NCI-H2196 (cell line): ENCODE results near the gene HECTD4.
"Not testable (repeated sequence)": the region's sequence is repeated elsewhere in the genome, so short reads cannot be mapped to it uniquely, and the experiment has no call there.

Experiments
- DNase-seq: peaks from one replicate; lab custom pipeline; 2025; ENCODE audit not compliant: unreplicated experiment; lab: John Stamatoyannopoulos, UW

The HECTD4 gene

GRCh38 chr12:112283546-112283945, 98.7 kb downstream of the HECTD4 start:
- no peak for DNase-seq

DNA sequence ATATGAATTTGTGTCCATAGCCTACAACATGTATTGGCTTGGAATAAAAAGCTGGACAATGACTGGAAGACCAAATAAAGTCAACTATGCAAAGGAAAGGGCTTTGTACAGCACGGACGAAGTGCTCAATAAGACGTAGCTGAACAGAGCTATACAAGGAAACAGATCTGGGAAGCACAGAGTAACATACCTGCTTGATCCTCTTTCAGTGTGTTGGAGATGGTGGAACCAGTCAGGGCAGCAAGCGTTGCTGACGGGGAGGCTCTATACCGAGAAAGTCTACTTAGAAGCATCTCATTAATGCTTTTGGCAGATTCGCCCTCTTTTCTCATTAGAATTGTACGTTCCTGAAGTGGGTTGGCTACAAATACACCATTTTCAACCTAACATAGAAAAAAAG, 99.3 kb downstream of the HECTD4 start:
- no peak for DNase-seq

GRCh38 chr12:112275836-112276235, 106.4 kb downstream of the HECTD4 start:
- DNase-seq: no peak

DNA sequence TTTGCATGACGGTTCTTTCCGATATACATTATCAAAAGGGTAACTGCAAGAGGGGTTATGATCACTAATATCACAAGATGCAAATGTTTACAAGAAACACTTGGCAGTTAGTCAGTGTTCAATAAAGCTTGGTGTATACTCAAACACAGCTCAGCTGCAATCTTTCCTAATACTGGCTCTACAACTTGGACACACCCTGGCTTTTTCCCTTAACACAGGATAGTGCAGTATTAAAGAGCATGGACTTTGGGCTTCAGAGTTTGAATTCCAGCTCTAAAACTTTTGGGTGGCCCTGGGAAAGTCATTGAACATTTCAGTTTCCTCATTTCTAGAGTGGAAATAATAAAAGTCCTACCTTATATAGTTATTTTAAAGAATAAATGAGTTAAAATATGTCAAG, 107.0 kb downstream of the HECTD4 start:
- DNase-seq: no peak

GRCh38 chr12:112270673-112271072, 111.6 kb downstream of the HECTD4 start:
- no peak for DNase-seq

GRCh38 chr12:112266473-112266872, 115.8 kb downstream of the HECTD4 start:
- no peak for DNase-seq

- no peak for DNase-seq
Measured at GRCh38 chr12:112261559-112261958, 120.7 kb downstream of the HECTD4 start.

- DNase-seq: no peak
Measured at GRCh38 chr12:112258926-112259325, 123.3 kb downstream of the HECTD4 start.

DNA sequence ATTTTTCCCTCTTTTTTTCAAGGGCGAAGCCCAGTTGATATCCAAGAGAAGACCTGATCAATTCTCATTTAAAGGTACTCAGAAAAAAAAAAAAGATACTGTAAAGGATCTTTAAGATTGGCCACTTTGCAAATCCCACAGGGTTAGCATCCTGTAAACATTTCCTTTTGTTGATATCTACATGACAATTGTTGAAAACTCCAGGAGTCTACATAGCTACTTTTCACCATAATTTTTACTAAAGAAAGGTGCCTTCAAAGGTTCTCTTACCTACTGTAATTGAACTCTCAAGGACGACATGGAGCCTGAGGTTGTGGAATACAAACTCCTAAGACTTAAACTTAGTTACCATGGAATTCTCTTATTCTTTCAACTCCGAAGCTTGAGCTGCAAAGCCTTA, 125.5 kb downstream of the HECTD4 start:
- no peak for DNase-seq

DNA sequence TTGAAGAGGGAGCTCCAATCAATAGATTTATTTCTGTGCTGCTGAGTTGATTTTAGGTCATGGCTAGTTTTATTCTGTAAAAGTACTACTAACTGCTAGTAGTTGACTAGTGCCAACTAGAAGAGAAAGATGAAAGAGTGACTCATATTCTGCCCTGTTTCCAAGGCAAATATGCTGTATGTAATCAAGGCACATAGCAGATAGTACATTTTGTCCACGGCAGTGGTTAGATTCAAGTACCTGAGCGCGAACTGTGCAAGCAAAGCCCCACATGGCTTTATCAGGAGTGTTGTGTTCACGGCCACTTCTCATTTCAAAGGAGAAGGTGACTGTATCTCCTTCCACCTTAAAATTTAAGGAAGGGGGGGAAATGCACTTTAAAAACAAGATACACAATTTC, 130.0 kb downstream of the HECTD4 start:
- peak; percentile 8 for DNase-seq

- DNase-seq: not testable (repeated sequence)
Measured at GRCh38 chr12:112244902-112245301, 137.3 kb downstream of the HECTD4 start.

DNA sequence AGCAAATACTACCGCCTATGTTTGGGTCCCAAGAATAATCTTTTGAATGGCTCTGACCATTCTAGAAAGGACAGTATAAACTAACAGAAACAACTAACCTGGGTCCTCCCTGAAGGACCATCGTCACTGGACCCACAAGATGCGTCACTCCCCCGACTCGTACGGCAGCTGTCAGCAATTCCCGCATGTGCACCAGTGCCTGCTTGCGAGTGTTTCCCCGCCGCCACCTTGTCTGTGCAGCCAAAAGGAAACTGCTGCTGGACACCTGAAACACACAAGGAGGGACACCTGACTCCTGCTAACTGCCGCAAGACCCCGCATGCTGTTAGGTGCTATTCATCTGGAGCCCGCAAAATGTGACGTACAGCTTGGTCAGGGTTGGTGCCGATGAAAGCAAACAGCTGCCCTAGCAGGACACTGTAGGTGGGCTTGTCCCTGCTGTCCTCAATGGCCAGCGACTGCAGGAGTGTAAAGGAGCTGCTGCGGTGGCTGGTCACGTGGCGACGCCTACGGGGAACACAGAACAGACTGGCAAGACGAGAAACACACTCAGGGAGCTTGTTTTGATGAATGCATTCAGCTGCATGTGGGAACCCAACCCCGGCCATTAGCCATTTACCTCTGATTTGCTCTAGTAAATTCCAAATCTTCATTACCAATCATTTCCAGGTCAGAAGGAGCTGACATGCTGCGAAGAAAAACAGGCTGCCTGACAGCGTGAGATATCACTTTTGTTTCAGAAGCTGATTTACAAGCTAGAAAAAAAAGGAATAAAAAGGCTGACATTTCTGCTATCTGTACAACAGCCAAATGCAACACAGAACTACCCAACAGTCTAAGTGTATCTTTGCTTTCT, 138.7 kb downstream of the HECTD4 start:
- no peak for DNase-seq

DNA sequence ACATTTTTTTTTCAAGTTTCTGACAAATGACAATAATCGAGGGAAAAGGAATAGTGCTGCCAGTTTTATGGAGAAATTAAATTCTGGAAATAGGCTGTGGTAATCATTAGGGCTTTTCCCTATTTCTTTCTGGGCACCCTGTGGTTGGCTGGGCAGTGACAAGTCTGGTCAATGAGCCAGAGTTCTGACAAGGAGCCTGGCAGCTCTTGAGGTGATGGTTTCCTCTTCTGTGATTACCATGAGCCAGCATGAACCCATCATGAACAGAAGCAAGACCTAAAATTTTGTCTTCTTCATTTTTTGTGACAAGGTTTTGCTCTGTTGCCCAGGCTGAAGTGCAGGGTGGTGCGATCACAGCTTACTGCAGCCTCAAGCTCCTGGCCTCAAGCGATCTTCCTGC, 141.1 kb downstream of the HECTD4 start:
- DNase-seq: no peak

GRCh38 chr12:112239881-112240280, 142.3 kb downstream of the HECTD4 start:
- no peak for DNase-seq

- DNase-seq: no peak
Measured at GRCh38 chr12:112239020-112239419, 143.2 kb downstream of the HECTD4 start.

DNA sequence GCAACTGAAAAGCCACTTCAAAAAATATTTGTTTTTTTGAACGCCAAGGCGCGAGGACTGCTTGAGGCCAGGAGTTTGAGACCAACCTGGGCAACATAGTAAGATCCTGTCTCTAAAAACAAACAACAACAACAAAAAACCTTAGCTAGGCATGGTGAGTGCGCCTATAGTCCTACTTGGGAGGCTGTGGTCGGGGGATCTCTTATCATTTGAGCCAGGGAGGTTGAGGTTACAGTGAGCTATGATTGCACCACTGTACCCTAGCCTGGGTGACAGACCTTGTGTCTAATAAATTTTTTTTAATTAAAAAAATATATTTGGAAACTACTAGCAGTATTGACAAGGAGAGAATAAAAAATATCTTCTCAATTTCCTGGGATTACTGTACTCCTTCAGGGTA, 143.8 kb downstream of the HECTD4 start:
- no peak for DNase-seq

DNA sequence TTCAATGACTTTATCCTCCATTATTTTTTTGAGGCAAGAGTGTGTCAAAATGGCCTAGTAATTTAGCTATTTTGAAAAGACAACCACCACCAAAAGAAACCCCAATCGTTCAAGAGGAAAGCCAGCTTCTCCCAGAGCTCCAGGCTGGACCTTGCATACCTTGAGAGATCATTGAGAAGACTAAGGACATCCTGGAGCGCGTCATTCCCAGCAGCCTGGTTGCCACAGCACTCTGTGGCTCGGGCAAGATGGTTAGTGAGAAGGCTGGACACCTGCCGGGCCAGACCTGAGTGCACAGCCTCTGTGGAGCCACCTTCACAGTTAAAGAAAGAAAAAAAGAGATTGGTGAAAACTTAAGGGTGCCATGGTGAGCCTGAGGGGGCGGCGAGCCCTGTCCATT, 145.4 kb downstream of the HECTD4 start:
- no peak for DNase-seq

- DNase-seq: no peak
Measured at GRCh38 chr12:112236386-112236785, 145.8 kb downstream of the HECTD4 start.

DNA sequence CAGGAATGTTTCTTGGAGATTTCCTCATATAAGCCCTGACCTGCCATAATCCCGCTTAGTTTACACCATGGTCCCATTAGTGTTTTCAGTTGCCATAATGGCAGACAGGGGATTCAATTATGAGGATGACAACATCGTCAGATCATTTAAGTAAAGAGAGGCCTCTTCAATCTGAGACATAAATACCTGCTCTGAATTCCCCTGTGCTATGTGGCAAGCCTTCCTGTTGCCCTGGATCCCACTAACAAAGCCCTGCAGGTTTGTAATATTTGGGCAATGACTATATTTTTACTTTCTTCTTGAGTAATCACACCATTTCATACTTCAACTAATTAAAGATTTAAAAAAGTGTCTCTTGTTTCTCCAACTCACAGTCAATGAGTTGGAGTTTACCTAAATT, 147.9 kb downstream of the HECTD4 start:
- DNase-seq: no peak

DNA sequence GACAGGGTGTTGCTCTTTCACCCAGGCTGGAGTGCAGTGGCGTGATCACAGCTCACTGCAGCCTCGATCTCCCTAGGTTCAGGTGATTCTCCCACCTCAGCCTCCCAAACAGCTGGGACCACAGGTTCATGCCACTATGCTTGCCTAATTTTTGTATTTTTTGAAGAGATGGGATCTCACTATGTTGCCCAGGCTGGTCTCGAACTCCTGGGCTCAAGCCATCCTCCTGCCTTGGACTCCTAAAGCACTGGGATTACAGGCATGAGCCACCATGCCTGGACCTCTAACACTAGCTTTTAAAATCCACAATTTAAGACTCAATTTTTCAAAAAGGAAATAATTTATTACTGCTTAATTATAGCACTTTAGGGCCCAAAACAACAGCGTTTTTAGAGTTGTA, 149.0 kb downstream of the HECTD4 start:
- DNase-seq: no peak

GRCh38 chr12:112230136-112230535, 152.1 kb downstream of the HECTD4 start:
- no peak for DNase-seq

DNA sequence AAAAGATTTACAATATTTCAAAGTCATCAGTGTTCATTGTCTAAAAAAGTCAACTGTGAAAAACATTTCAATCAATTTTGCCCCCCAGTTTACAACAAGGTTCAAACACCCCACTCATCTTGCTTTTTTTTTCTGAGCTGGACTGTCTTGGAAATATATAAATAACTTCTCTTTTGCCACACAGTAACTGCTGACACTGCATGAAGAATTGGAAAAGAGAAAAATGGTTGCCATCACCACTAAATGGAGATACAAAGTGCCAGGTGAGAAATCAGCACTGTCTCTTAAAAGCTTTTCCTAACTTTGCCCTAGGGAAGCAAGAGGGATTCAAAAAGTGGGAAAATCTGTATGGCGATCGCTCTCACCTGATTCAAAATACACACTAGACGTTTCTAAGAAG, 155.5 kb downstream of the HECTD4 start:
- DNase-seq: no peak

DNA sequence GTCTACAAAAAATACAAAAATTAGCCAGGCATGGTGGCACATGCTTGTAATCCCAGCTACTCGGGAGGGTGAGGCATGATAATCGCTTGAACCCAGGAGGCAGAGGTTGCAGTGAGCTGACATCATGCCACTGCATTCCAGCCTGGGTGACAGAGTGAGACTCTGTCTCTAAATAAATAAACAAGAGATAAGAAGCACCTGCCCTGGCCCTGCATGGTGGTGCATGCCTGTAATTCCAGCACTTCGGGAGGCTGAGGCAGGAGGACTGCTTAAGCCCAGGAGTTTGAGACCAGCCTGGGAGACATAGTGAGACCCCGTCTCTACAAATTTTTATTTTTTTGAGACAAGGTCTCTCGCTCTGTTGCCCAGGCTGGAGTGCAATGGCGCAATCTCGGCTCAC, 161.6 kb downstream of the HECTD4 start:
- not testable (repeated sequence) for DNase-seq
